Heart right ventricle (tissue), 16 donors: ENCODE data around the gene ITIH5. TPM values are rescaled to one million over a fixed set of nuclear protein-coding genes. Genes with fewer than 3 reads are reported as not detected.
A peak's percentile ranks its signal among the peaks of the same experiment; 100 is the strongest.

Experiments
- ATAC-seq, 8 donors: fragments of 200-7000 bp; cut with Tn5 transposase; one replicate each; pipeline ENCODE4 v1.9.1; 2020; ENCODE audit warnings: mild to moderate bottlenecking in 8 of 8, moderate library complexity in 8 of 8, moderate number of reproducible peaks in 1 of 8
- DNase-seq, 2 donors: peaks; one replicate each; pipeline ENCODE4 v3.0.0-alpha.2; 2020
- H3K27ac ChIP-seq, 10 donors: fragments of 200-600 bp; sonication (generic) in 2 of 10; one replicate each; pipeline versions ENCODE4 v1.5.0 to v1.8.0; 2020 to 2022; ENCODE audit warnings: mild to moderate bottlenecking in 3 of 10
- H3K27me3 ChIP-seq, 7 donors: fragments of 200-600 bp; one replicate each; pipeline ENCODE4 v1.8.0; 2021 to 2022; ENCODE audit warnings: mild to moderate bottlenecking in 2 of 7
- H3K36me3 ChIP-seq, 9 donors: fragments of 200-600 bp; sonication (generic) in 1 of 9; one replicate each; pipeline versions ENCODE4 v1.5.0 to v1.8.0; 2020 to 2022; ENCODE audit warnings: mild to moderate bottlenecking in 2 of 9
- H3K4me1 ChIP-seq, 9 donors: fragments of 200-600 bp; sonication (generic) in 1 of 9; one replicate each; pipeline versions ENCODE4 v1.5.0 to v1.8.0; 2020 to 2022; ENCODE audit warnings: mild to moderate bottlenecking in 4 of 9
- H3K4me3 ChIP-seq, 10 donors: fragments of 200-600 bp; sonication (generic) in 2 of 10; one replicate each; pipeline versions ENCODE4 v1.5.0 to v1.8.0; 2020 to 2022; ENCODE audit warnings: mild to moderate bottlenecking in 7 of 10, moderate library complexity in 2 of 10
- H3K9me3 ChIP-seq, 11 donors: fragments of 200-600 bp in 10 of 11; sonication (generic) in 2 of 11; one replicate each; pipeline versions ENCODE4 v1.5.0 to v1.8.0; 2013 to 2022; ENCODE audit warnings: mild to moderate bottlenecking in 2 of 11, control low read depth in 1 of 11, moderate library complexity in 1 of 11
- WGBS, 2 donors: extraction: QIAGEN DNeasy Blood & Tissue Kit; methylation state at CpG; one replicate each; pipeline ENCODE4 v1.1.7; 2013; ENCODE audit warnings: inconsistent platforms in 1 of 2; 5-methylcytosine and 5-hydroxymethylcytosine counted together
- intact Hi-C, 10 donors: fragments of 100-400 bp; cut with DNase I; formaldehyde crosslinking; loops; one replicate each; pipeline versions ENCODE4 v1.11.1 to v1.14.2; 2022
- polyA plus RNA-seq, 2 donors: library from polyadenylated mRNA; stranded (reverse); fragments of 200-250 nt; gene quantifications; one replicate each; pipeline ENCODE4 v1.2.3, GENCODE V29; 2013
- total RNA-seq, 10 donors: library from RNA; stranded (reverse); fragmentation: NEBNext Ultra II Directional in 3 of 10; extraction: Animal tissue kit (Norgen Biotek cat#: 25700) in 3 of 10; gene quantifications; one replicate each; pipeline versions ENCODE4 v1.2.1 to v1.2.4, GENCODE V29; 2021 to 2023
- TF ChIP-seq, protein P1 (sequence below), 9 donors: fragments of 200-600 bp; sonication (generic) in 2 of 9; IDR thresholded peaks; one replicate each; pipeline versions ENCODE4 v1.5.0 to v1.8.0; 2021 to 2022; ENCODE audit warnings: antibody characterized with exemption in 9 of 9, mild to moderate bottlenecking in 5 of 9, moderate library complexity in 1 of 9
- donor health status: Arrhythmogenic right ventricular cardiomyopathy.
- donor health status: ischemic (EF 13 %, LVEDD 7.1; RV severe dilation, severe dysfunction).
- donor health status: healthy with polysubstance abuse.
- donor health status: DM: no; HTN: yes; CAD: no.
- donor health status: DM: no; HTN: no; CAD: no.
- donor health status: ischemic (EF 25% LVEDD 6.9; RV normal size, moderate dysfunction).
- donor health status: ischemic (EF 25% LVEDD 5.7; RV mildly dilated, moderate dysfunction).
- donor health status: healthy.
- donor health status: DM: yes; HTN: yes; CAD: no.
- donor health status: Ischemic cardiomyopathy.
- donor health status: ischemic (EF 35%, LVEDD 5.7; RV mildly dilated, moderate dysfunction).
- donor health status: nonischemic (EF 11% LVEDD 7.7; RV severe dilation, severe dysfunction).
- donor health status: DM: yes; HTN: yes; CAD: no.
- donor health status: PGD.
- donor health status: ischemic (EF 29% LVEDD 5.4; RV normal size, mild dysfunction).
- donor health status: nonischemic (EF 23%, LVEDD 6.1; RV moderate dilation, normal function).

The ITIH5 gene
- total and polyA plus RNA-seq, 12 donors, result 2.8 to 21.3 (median 12.2) TPM

- DNase-seq (no peak), ATAC-seq (no peak)
- TF ChIP-seq, protein P1, sequence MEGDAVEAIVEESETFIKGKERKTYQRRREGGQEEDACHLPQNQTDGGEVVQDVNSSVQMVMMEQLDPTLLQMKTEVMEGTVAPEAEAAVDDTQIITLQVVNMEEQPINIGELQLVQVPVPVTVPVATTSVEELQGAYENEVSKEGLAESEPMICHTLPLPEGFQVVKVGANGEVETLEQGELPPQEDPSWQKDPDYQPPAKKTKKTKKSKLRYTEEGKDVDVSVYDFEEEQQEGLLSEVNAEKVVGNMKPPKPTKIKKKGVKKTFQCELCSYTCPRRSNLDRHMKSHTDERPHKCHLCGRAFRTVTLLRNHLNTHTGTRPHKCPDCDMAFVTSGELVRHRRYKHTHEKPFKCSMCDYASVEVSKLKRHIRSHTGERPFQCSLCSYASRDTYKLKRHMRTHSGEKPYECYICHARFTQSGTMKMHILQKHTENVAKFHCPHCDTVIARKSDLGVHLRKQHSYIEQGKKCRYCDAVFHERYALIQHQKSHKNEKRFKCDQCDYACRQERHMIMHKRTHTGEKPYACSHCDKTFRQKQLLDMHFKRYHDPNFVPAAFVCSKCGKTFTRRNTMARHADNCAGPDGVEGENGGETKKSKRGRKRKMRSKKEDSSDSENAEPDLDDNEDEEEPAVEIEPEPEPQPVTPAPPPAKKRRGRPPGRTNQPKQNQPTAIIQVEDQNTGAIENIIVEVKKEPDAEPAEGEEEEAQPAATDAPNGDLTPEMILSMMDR (IDR thresholded peaks at IDR 0.05), result no peak
- H3K27me3 ChIP-seq, result no peaks in the 10 kb centered on the region
- H3K36me3 ChIP-seq, result no peaks in the 10 kb centered on the region
- no peaks in the 10 kb centered on the region for H3K9me3 ChIP-seq
- WGBS, 2 donors, result 86 to 92% methylated on average over 3 of the region's 3 CpGs
- intact Hi-C loops, result no loop called here
- peaks cover 4 to 50% (median 26%) of the 10 kb centered on the region in 9 donors for H3K4me1 ChIP-seq
- H3K27ac ChIP-seq, result no peak overlapping the region
- no peak overlapping the region for H3K4me3 ChIP-seq
Measured at GRCh38 chr10:7558036-7558435, 108.7 kb downstream of the ITIH5 start.

DNA sequence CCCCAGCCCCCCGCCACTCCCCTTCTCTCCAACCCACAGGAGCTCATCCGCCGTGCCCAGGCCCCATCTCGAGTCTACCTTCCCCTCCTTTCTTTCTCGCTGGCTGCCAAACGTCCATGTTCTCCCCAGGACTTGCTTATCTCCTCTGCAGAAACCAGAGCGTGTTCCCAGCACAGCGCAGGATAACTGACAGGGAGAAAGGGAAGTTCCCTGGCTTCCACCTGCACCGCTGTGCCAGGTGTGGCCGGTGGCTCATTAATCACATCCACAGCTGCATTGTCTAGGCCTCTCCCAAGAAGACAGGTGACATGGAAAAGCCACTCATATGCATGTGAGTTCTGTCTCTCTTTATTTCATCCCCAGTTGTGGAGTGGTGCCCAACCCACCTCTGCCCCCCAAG is 113.2 kb downstream of the ITIH5 start:
- no peak for DNase-seq

DNA sequence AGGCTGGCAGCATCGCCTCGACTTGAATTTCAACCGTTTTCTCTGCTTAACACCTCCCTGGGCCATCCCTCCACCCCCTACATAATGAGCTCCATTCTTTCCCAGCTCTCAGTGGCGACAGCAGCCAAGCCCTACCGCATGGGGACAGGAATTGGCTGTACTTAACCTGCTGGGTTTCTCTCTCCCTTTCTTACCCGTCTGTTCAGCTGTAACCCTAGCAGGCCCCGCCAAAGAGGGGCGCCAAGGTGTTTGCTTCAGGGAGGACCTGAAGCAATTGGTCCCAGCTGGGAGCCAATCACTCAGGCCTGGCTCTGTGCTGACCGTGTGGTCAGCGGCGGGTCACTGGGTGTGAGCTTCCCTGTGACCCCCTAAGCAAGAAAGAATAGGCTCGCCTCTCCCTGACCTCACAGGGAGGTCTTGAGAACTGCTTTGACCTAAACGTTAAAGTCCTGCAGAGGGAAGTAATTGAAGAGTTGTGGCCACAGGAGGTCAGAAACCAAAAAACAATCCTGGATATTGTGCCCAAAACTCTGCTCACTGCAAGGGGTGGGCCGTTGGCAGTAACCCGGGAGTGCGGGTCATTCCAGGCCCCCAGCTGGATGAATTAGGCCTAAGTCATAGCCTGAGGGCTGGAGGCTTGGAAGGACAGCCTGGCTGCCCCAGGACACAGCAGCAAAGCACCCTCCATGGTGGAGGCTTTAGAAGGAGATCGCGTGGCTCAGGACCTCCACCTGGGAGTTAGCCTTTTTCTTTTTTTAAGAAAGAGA is 114.6 kb downstream of the ITIH5 start:
- WGBS, 2 donors, result 61 to 65% methylated on average over 18 of the region's 18 CpGs
- ATAC-seq (peak; percentile 49 to 82 (median 71)), DNase-seq (peak; percentile 34 to 44)
- intact Hi-C loops, result no loop called here
- Histone ChIP-seq H3K4me3 (no peak overlapping the region), H3K9me3 (no peaks in the 10 kb centered on the region), H3K27me3 (no peaks in the 10 kb centered on the region), H3K4me1 (peaks cover 0 to 54% (median 15%) of the 10 kb centered on the region in 9 donors), H3K27ac (peak overlapping the region in 7 of 10 donors; percentile 3 to 71 (median 48)), H3K36me3 (no peaks in the 10 kb centered on the region)
- TF ChIP-seq, protein P1 (IDR thresholded peaks at IDR 0.05), result no peak

More for the DNA sequence above, 113.2 kb downstream of the ITIH5 start:
- no peak for ATAC-seq
- no peak overlapping the region for H3K27ac ChIP-seq
- peaks cover 0 to 48% (median 8%) of the 10 kb centered on the region in 9 donors for H3K4me1 ChIP-seq
- no peaks in the 10 kb centered on the region for H3K9me3 ChIP-seq
- TF ChIP-seq, protein P1 (IDR thresholded peaks at IDR 0.05), result no peak
- intact Hi-C loops, result no loop called here
- H3K4me3 ChIP-seq, result no peak overlapping the region
- no peaks in the 10 kb centered on the region for H3K27me3 ChIP-seq
- no peaks in the 10 kb centered on the region for H3K36me3 ChIP-seq
- WGBS, 2 donors, result 80 to 81% methylated on average over 10 of the region's 10 CpGs

- no peak for ATAC-seq
- no peaks in the 10 kb centered on the region for H3K27me3 ChIP-seq
- TF ChIP-seq, protein P1 (IDR thresholded peaks at IDR 0.05), result no peak
- peak overlapping the region in 5 of 10 donors; percentile 3 to 71 (median 49) for H3K27ac ChIP-seq
- intact Hi-C loops, result no loop called here
- DNase-seq, result no peak
- H3K4me3 ChIP-seq, result no peak overlapping the region
- no peaks in the 10 kb centered on the region for H3K9me3 ChIP-seq
- peaks cover 0 to 53% (median 15%) of the 10 kb centered on the region in 9 donors for H3K4me1 ChIP-seq
- H3K36me3 ChIP-seq, result no peaks in the 10 kb centered on the region
- WGBS, 2 donors, result 79 to 87% methylated on average over 6 of the region's 6 CpGs
Measured at GRCh38 chr10:7551289-7551688, 115.5 kb downstream of the ITIH5 start.
